Erythroblast (primary cell): Measurements from ENCODE around the gene CHCHD3.

Source experiments
- GATA1 ChIP-seq: IDR thresholded peaks from 2 replicates; pipeline ENCODE4 v1.6.1; 2011; ENCODE audit warnings: low read depth, mild to moderate bottlenecking, control low read depth, low read length, moderate library complexity
- POLR2A ChIP-seq: IDR thresholded peaks from 2 replicates; pipeline ENCODE4 v1.6.1; 2011; ENCODE audit warnings: mild to moderate bottlenecking, low read length

DNA sequence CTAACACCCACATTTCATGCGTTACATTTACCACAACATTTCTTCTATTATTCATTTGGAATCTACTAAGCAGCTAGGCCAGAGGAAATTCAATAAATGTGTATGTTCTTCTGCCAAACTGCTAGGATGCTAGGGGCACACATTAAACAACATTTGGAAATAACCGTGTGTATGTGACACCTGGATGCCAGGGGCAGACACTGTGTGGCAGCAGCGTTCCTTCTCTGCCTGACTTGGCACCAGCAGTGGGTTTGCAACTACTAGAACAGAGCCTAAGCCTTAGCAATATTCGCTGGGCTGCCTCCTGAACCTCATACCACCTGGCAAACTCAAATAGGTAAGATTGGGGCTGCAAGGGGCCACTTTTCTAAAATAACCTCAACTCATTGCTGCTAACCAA, 182.1 kb downstream of the CHCHD3 start:
- no peak for TF ChIP-seq POLR2A
- no peak for TF ChIP-seq GATA1
